HG02610 (cell line): ENCODE data around the gene RBM43.
"Not testable (repeated sequence)": the region's sequence is repeated elsewhere in the genome, so short reads cannot be mapped to it uniquely, and the experiment has no call there.

Experiments used
- ATAC-seq: cut with Tn5 transposase; IDR thresholded peaks from one replicate; pipeline ENCODE4 v1.9.1; 2021; ENCODE audit warnings: mild to moderate bottlenecking, moderate library complexity; ENCODE audit not compliant: unreplicated experiment

The RBM43 gene

GRCh38 chr2:151261231-151261976, at the start of gene RBM43:
TSS of gene RBM43 (minus strand) at chr2:151261863. CDS start at chr2:151261727, 136 bp downstream.
- peak; percentile 88 for ATAC-seq

DNA sequence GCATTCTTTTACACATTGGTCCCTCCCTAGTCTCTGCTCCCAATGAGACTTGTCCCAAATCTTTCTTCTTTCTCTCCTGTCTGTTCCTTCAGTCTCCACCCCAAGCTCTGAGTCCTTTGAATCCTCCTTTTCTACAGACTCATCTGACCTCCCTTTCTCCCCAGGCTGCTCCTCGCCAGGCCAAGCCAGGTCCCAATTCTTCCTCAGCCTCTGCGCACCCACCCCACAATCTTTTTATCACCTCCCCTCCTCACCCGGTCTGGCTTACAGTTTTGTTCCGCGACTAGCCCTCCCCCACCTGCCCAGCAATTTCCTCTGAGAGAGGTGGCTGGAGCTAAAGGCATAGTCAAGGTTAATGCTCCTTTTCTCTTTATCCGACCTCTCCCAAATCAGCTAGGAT, 48.6 kb upstream of the RBM43 start:
- ATAC-seq = not testable (repeated sequence)

- no peak for ATAC-seq
Observed at GRCh38 chr2:151306621-151307020, 45.0 kb upstream of the RBM43 start.

GRCh38 chr2:151305129-151305691, 43.5 kb upstream of the RBM43 start:
- ATAC-seq = no peak

DNA sequence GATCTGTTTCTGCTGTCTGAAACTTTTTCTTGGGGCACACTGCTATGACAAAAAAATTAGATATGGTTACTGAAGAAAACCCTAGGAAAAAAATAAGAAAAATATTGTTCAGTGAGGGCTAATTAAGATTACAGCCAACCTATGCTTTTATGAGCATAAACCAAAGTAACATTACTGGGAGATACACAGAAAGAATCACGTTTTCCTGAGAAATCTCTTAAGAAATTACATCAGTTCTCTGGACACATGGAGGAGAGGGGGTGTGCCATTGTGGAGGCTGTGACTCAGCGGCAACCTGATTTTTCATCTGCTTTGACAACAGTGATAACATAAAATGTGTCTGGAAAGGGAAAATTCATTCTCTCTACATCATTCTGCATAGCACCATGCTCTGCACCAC, 41.2 kb upstream of the RBM43 start:
- ATAC-seq = no peak

DNA sequence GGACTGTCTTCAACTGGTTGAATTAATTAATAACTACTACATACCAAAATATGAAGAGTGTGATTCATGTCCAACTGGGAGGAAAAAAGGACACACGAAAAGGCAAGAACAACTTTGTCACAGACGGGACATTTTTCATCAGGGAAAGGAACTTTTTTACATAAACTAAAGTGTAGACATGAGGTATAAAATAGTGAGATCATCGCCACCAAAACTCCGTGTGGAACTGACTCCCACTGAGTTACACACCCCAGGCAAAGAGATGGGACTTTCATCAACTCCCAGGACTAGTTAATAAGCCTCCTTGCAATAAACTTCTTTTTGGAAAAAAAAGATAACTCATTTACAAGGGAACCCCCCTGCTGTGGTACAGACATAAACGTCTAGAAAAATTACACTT, 40.7 kb upstream of the RBM43 start:
- no peak for ATAC-seq

GRCh38 chr2:151299920-151300539, 38.4 kb upstream of the RBM43 start:
- ATAC-seq = peak; percentile 63

GRCh38 chr2:151297882-151298281, 36.2 kb upstream of the RBM43 start:
- ATAC-seq = peak; percentile 70

- not testable (repeated sequence) for ATAC-seq
Observed at GRCh38 chr2:151295926-151296325, 34.3 kb upstream of the RBM43 start.

- no peak for ATAC-seq
Observed at GRCh38 chr2:151292546-151292945, 30.9 kb upstream of the RBM43 start.

DNA sequence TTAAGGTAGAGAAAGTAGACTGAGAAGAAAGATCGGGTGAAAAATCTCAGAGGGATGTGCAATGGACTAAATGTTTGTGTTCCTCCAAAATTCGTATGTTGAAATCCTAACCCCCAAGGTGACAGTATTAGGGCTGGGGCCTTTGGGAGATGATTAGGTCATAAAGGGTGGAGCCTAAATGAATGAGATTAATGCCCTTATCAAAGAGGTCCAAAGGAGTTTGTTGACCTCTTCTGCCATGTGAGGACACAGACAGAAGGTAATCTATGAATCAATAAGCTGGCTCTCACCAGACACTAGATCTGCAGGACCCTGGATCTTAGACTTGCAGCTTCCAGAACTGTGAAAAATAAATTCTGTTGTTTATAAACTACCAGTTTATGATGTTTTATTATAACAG, 30.5 kb upstream of the RBM43 start:
- ATAC-seq = no peak

DNA sequence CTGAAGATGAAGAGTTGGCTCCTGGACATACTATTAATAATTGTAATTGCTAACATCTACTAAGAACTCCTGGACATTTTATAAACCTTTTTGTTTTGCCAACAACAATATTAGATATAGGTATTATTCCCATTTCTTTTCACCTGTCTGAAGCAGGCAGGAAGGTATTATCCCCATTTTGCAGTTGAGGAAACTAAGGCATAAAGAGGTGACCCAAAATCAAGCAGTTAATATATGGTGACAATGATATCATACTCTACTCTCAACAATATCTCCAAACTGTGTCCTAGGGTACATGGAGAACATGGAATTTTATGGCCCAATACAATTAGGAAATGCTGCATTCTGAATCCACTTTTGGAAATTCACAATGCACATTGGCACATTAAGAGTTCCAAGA, 29.6 kb upstream of the RBM43 start:
- ATAC-seq = no peak

DNA sequence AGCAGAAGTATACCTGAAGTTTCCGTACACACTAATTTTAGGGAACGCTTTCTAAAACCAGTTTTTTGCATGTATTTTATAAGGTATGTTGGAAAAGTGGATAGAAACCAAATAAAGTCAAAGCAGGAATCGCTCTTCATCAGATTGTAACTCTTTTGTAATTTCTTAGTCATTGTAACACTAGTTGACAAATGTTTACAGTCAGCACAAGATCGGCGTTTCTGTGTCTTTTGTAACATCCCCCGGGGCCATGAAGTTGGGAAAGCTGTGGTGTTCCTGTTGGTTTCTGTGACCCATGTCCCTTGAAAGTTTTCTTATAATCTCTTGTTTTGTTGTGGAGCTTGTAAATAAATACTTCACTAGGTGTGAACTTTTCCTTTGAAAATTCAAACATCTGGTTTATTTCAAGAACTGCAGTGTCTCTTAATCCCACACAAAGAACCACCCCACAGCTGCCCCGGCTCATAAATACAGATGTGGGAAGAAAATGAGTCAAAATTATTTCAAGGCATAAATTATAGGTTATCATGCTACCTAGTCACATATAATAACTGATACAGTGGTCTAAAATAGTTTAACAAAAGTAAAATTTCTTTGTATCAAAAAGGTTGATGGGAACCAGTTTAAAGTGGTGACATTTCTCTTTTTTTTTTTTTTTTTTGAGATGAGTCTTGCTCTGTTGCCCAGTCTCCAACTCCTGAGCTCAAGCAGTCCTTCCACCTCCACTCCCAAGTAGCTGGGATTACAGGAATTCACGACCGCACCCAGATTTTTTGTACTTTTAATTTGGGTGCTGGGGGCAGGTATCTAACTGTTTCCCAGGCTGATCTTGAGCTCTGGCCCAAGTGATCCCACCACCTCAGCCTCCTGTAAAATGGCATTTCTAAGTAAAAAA, 28.6 kb upstream of the RBM43 start:
- ATAC-seq = peak; percentile 36

GRCh38 chr2:151287513-151288250, 26.0 kb upstream of the RBM43 start:
- ATAC-seq = peak; percentile 0

DNA sequence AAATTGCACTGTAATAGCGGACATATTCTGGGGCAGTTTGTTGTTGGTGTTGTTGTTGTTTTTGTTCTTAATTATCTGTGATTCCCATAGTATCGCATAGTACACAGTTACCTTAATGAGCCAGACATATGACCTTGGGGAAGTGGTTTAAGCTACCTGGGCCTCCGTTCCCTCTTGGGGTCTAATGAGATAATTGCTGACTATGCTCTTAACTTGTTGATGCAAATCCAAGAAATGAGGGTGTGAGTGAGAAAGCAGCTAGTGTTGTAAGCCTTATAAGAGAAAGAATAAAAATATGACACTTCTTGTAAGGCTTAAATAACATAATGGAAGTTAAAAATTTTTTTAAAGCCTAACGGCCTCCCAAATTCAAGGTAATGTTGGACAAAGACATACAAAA, 20.7 kb upstream of the RBM43 start:
- no peak for ATAC-seq

DNA sequence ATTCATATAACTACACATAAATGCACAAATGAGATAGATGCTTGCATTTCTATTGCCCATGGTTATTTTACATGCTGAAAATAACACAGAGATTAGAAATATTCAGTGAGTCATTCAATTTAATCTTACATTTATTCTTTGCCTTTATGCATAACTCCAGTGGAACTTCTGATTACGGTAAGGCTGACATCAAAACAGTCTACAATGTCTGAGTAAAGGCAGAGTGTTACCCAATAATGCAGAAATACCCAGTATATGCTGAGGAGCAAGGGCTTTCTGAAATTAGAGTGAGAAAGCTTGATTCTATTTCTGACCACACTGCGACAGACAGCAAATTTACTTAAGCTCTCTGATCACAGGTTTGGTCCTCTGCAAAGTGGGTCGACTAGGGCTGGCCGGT, 18.6 kb upstream of the RBM43 start:
- no peak for ATAC-seq

DNA sequence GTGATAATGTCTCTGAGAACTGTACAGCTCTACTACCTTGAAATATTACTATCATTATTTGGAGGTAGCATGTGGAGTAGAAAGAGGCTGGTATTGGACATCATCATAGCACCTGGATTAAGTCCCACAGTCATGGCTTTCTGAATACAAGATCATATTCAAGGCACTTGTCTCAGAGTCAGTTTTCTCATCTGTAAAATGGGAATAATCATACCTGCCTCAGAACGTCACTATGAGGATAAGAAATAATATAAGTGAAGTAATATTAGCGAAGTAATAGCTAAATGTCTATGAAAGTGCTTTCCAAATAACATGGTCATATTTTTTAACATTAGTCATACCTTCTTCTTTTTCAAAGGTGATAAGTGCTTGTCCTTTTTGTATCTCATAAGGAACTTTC, 16.8 kb upstream of the RBM43 start:
- no peak for ATAC-seq

- ATAC-seq = no peak
Observed at GRCh38 chr2:151277067-151277466, 15.4 kb upstream of the RBM43 start.

DNA sequence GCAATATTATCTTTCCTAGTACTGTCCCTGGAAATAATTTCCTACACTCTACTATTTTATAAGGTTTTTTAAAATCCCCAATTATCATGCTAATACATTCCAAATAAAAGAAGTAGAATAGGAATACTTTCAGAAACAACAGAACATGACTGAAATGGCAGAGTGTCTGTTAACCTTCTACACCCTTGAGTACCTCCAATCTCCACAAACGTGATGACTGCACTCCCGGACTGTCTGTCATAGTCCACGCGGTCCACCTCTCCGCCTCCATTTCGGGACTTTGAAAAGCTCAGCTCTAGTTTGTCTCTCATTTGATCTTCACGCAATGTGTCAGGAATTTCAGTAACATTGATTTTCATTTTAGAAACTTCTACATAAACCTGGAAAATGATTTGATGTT, 13.6 kb upstream of the RBM43 start:
- ATAC-seq = no peak

DNA sequence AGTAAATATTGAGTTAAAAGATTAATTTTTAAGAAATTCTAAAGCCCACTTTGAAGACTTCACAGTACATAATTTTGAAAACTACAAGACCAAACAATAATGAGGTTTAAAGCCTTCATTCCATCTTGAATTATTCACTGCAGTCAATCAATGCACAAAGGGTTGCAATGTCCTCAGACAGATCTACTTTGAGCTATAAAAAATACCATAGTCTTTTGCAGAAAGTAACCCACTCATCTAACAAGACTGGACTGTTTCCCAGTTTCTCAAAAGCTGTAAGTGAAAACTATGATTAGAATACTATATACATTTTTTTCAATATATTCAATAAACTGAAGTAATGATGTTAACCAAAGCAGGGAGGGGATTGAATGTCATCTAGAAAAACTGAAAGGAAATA, 10.2 kb upstream of the RBM43 start:
- no peak for ATAC-seq
